HL-60 (cell line): ENCODE measurements around the gene ACOT13.
"Not testable (repeated sequence)": the region's sequence is repeated elsewhere in the genome, so short reads cannot be mapped to it uniquely, and the experiment has no call there.

Experiments used
- DNase-seq, 2 experiments: peaks; one replicate each; pipeline ENCODE4 v3.0.0-alpha.2; 2010 to 2020; ENCODE audit warnings: low read depth in 1 of 2, low spot score in 1 of 2
- H3K27ac ChIP-seq: fragments of 250-450 bp; sonication (Bioruptor Pico); replicated peaks from 2 replicates; pipeline ENCODE4 v1.5.1; 2020; ENCODE audit warnings: mild to moderate bottlenecking, moderate library complexity
- H3K27me3 ChIP-seq: fragments of 250-450 bp; sonication (Bioruptor Pico); 2 replicates; pipeline ENCODE4 v1.5.1; 2021; ENCODE audit warnings: mild to moderate bottlenecking, moderate library complexity; ENCODE audit not compliant: insufficient read depth, poor library complexity, severe bottlenecking
- H3K4me3 ChIP-seq: replicated peaks from 2 replicates; pipeline ENCODE4 v1.5.1; 2011; ENCODE audit warnings: mild to moderate bottlenecking, control low read depth, low read length; ENCODE audit not compliant: insufficient read depth
- GABPA ChIP-seq: IDR thresholded peaks from 2 replicates; pipeline ENCODE4 v1.6.1; 2012; ENCODE audit warnings: low read depth
- POLR2AphosphoS5 ChIP-seq: IDR thresholded peaks from 2 replicates; pipeline ENCODE4 v1.6.1; 2012; ENCODE audit warnings: low read depth
- REST ChIP-seq: IDR thresholded peaks from 2 replicates; pipeline ENCODE4 v1.6.1; 2012; ENCODE audit warnings: low read depth; ENCODE audit not compliant: insufficient replicate concordance
- SPI1 ChIP-seq: IDR thresholded peaks from 2 replicates; pipeline ENCODE4 v1.6.1; 2012; ENCODE audit warnings: low read depth, mild to moderate bottlenecking, borderline replicate concordance
- TF ChIP-seq, protein P1 (sequence below): IDR thresholded peaks from one replicate; pipeline ENCODE4 v1.5.1; 2011; ENCODE audit warnings: low read length, control low read depth, inconsistent platforms; ENCODE audit not compliant: insufficient read depth

Gene ACOT13

DNA sequence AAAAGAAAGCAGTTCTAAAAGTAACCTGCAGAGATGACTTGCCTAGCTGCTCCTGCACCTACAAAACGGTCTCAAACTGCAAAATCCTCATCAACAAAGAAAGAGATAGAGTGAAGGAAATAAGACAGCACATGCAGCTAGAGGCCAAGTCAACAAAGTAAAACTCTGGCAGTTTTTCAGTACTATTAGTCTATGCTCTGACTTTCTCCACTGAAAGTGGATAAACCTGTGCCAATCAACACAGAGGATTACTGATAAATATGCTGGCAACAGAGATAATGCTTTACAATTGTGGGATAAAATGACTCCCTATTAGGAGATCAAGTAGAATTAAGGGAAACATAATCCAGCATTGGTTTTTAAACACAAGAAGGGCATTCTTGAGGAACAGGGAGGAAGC is 34.3 kb upstream of the ACOT13 start:
- Histone ChIP-seq H3K4me3 (no peak overlapping the region), H3K27ac (no peak overlapping the region), H3K27me3 (peaks cover 3% of the 10 kb centered on the region)
- TF ChIP-seq POLR2AphosphoS5 (no peak), REST (no peak), SPI1 (no peak)
- DNase-seq: no peak

DNA sequence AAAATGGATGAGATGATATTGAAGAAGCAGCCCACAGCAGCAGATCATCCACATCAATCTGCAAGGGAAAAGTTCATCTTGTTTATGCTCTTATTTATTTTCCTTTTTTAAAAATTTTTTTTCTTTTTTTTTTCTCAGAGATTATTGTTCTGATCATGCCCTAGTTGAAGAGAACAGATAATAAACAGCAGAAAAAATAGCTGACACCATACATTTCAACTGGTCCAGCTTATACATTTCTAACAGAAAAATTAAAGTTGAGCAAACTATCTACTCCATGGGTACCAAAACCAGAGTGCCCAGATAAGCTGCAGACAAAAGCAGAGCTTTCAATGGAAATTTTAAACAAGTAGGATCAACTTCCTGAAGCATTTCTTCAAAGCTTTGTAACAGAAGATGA is 30.2 kb upstream of the ACOT13 start:
- no peak for DNase-seq
- TF ChIP-seq REST (no peak), SPI1 (no peak), POLR2AphosphoS5 (no peak), GABPA (no peak)
- TF ChIP-seq, protein P1, sequence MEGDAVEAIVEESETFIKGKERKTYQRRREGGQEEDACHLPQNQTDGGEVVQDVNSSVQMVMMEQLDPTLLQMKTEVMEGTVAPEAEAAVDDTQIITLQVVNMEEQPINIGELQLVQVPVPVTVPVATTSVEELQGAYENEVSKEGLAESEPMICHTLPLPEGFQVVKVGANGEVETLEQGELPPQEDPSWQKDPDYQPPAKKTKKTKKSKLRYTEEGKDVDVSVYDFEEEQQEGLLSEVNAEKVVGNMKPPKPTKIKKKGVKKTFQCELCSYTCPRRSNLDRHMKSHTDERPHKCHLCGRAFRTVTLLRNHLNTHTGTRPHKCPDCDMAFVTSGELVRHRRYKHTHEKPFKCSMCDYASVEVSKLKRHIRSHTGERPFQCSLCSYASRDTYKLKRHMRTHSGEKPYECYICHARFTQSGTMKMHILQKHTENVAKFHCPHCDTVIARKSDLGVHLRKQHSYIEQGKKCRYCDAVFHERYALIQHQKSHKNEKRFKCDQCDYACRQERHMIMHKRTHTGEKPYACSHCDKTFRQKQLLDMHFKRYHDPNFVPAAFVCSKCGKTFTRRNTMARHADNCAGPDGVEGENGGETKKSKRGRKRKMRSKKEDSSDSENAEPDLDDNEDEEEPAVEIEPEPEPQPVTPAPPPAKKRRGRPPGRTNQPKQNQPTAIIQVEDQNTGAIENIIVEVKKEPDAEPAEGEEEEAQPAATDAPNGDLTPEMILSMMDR: no peak
- Histone ChIP-seq H3K27ac (no peak overlapping the region), H3K4me3 (no peak overlapping the region), H3K27me3 (no peaks in the 10 kb centered on the region)

- Histone ChIP-seq H3K27me3 (peaks cover 2% of the 10 kb centered on the region), H3K27ac (no peak overlapping the region), H3K4me3 (no peak overlapping the region)
- no peak for TF ChIP-seq POLR2AphosphoS5
- TF ChIP-seq, protein P1: no peak
- DNase-seq: no peak
Measured at GRCh38 chr6:24640166-24640565, 26.7 kb upstream of the ACOT13 start.

- H3K27me3 ChIP-seq, H3K27ac ChIP-seq, H3K4me3 ChIP-seq, DNase-seq: not testable (repeated sequence)
Measured at GRCh38 chr6:24640631-24641030, 26.2 kb upstream of the ACOT13 start.

- DNase-seq: no peak
- Histone ChIP-seq H3K27ac (no peak overlapping the region), H3K27me3 (peaks cover 6% of the 10 kb centered on the region), H3K4me3 (no peak overlapping the region)
- TF ChIP-seq REST: no peak
- no peak for TF ChIP-seq GABPA
- TF ChIP-seq SPI1: no peak
- TF ChIP-seq POLR2AphosphoS5: no peak
Measured at GRCh38 chr6:24642061-24642460, 24.8 kb upstream of the ACOT13 start.
